ENCODE results near the gene ACVR1C. TPM values are rescaled to one million over a fixed set of nuclear protein-coding genes. Genes with fewer than 3 reads are reported as not detected.

ACVR1C gene
- total RNA-seq, 1 experiment from 2014 or later: 1.2 TPM

GRCh38 chr2:157620956-157621355 lies 7.7 kb downstream of the ACVR1C start:
- TF ChIP-seq, protein P1, sequence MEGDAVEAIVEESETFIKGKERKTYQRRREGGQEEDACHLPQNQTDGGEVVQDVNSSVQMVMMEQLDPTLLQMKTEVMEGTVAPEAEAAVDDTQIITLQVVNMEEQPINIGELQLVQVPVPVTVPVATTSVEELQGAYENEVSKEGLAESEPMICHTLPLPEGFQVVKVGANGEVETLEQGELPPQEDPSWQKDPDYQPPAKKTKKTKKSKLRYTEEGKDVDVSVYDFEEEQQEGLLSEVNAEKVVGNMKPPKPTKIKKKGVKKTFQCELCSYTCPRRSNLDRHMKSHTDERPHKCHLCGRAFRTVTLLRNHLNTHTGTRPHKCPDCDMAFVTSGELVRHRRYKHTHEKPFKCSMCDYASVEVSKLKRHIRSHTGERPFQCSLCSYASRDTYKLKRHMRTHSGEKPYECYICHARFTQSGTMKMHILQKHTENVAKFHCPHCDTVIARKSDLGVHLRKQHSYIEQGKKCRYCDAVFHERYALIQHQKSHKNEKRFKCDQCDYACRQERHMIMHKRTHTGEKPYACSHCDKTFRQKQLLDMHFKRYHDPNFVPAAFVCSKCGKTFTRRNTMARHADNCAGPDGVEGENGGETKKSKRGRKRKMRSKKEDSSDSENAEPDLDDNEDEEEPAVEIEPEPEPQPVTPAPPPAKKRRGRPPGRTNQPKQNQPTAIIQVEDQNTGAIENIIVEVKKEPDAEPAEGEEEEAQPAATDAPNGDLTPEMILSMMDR (IDR thresholded peaks at IDR 0.05 in 2 of 3, conservative IDR thresholded peaks at IDR 0.05 in 1 of 3; ENCODE audit: borderline replicate concordance in 1 of 3, insufficient read depth in 1 of 3, low read depth in 2 of 3, low read length in 2 of 3): no peak
- TF ChIP-seq CBX3 (IDR thresholded peaks at IDR 0.05; ENCODE audit: low read depth) (no peak), ELF1 (IDR thresholded peaks at IDR 0.05; ENCODE audit: borderline replicate concordance, low read depth) (no peak), ZNF274 (IDR thresholded peaks at IDR 0.05; ENCODE audit: low read depth, low read length) (no peak), EGR1 (IDR thresholded peaks at IDR 0.05; ENCODE audit: low read depth) (no peak), EZH2 (IDR thresholded peaks at IDR 0.05) (no peak), TCF7L2 (IDR thresholded peaks at IDR 0.05; ENCODE audit: borderline replicate concordance, extremely low read depth, insufficient read depth, insufficient read length) (no peak), CEBPB (IDR thresholded peaks at IDR 0.05; ENCODE audit: low read depth) (no peak), JUND (IDR thresholded peaks at IDR 0.05) (no peak), FOSL1 (IDR thresholded peaks at IDR 0.05; ENCODE audit: low read depth) (no peak), SP1 (IDR thresholded peaks at IDR 0.05; ENCODE audit: low read depth) (no peak), YY1 (IDR thresholded peaks at IDR 0.05; ENCODE audit: extremely low read depth, insufficient replicate concordance, low read depth, low read length) (no peak)
- no peaks in the 10 kb centered on the region for H3K36me3 ChIP-seq (ENCODE audit: control insufficient read depth in 1 of 2, insufficient read depth in 2 of 2, low read length in 2 of 2)
- ATAC-seq: no peak
- no peak overlapping the region for H3K27ac ChIP-seq (ENCODE audit: low read depth, low read length)
- no peaks in the 10 kb centered on the region for H4K20me1 ChIP-seq (ENCODE audit: insufficient read depth)
- no peak overlapping the region for H3K4me2 ChIP-seq (ENCODE audit: low read length)
- ChIA-PET RAD21 (ENCODE audit: low non-redundant PET in 1 of 2, low total read pairs in 2 of 2, uncharacterized antibody in 2 of 2, unreplicated experiment in 2 of 2) (no interaction called here), POLR2A (no interaction called here), CTCF (interaction anchor here (1.3 to 3.1 kb wide), 2 partner anchors 8 to 48 kb away, joined by 3 to 13 read pairs; partner anchors contain the start of gene ACVR1C)
- no peaks in the 10 kb centered on the region for H3K27me3 ChIP-seq (ENCODE audit: insufficient read depth, low read length)
- H3K9ac ChIP-seq (ENCODE audit: low read length): no peak overlapping the region
- H3K9me3 ChIP-seq (ENCODE audit: control insufficient read depth in 1 of 2, insufficient read depth in 1 of 2, low read depth in 1 of 2, low read length in 2 of 2): no peaks in the 10 kb centered on the region
- H3K4me1 ChIP-seq (ENCODE audit: control insufficient read depth in 1 of 2, insufficient read depth in 2 of 2, low read length in 2 of 2): no peaks in the 10 kb centered on the region
- H3K4me3 ChIP-seq (replicated peaks in 1 of 2; ENCODE audit: low read depth in 1 of 2, low read length in 2 of 2): no peak overlapping the region
- intact Hi-C loops (cut with micrococcal nuclease): no loop called here
- H3K9me2 ChIP-seq (ENCODE audit: insufficient read depth): no peaks in the 10 kb centered on the region
- H3K79me2 ChIP-seq (ENCODE audit: insufficient read depth, low read length): no peaks in the 10 kb centered on the region
- no peak overlapping the region for H2AFZ ChIP-seq (ENCODE audit: low read depth, low read length, poor library complexity, severe bottlenecking)
- no TSS peak for BruUV-seq (replicated peaks)
- DNase-seq (ENCODE audit: low read depth, low spot score): no peak
